AG10803 (cell line): ENCODE data around the gene VPS35L.

Experiments
- DNase-seq: peaks from one replicate; pipeline ENCODE4 v3.0.0; 2010; ENCODE audit warnings: low read depth
- H3K4me3 ChIP-seq: 2 replicates; pipeline ENCODE4 v1.5.1; 2011; ENCODE audit warnings: mild to moderate bottlenecking, low read length, control low read depth
- TF ChIP-seq, protein P1 (sequence below): conservative IDR thresholded peaks from 2 replicates; pipeline ENCODE4 v1.5.1; 2011; ENCODE audit warnings: mild to moderate bottlenecking, low read length, control low read depth, inconsistent platforms

VPS35L gene

GRCh38 chr16:19705146-19705501, 149.6 kb downstream of the VPS35L start:
- no peak overlapping the region for H3K4me3 ChIP-seq
- TF ChIP-seq, protein P1, sequence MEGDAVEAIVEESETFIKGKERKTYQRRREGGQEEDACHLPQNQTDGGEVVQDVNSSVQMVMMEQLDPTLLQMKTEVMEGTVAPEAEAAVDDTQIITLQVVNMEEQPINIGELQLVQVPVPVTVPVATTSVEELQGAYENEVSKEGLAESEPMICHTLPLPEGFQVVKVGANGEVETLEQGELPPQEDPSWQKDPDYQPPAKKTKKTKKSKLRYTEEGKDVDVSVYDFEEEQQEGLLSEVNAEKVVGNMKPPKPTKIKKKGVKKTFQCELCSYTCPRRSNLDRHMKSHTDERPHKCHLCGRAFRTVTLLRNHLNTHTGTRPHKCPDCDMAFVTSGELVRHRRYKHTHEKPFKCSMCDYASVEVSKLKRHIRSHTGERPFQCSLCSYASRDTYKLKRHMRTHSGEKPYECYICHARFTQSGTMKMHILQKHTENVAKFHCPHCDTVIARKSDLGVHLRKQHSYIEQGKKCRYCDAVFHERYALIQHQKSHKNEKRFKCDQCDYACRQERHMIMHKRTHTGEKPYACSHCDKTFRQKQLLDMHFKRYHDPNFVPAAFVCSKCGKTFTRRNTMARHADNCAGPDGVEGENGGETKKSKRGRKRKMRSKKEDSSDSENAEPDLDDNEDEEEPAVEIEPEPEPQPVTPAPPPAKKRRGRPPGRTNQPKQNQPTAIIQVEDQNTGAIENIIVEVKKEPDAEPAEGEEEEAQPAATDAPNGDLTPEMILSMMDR, result no peak
- no peak for DNase-seq

DNA sequence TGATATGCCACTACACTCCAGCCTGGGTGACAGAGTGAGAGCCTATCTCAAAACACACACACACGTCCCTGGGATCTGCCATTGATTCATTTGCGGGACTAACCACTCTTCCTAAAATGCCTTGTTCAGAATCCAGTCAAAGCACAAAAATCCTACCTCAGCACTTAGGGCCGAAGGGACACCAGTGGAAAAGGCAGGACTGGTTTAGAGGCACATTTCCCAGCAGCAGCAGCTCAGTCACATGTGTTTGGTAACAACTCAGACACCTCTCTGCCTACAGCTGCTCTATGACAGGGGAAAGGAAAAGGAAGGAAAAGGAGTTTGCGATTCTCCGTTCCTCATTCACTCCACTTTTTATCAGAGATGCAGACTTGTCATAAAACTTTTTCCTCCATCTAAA, 150.3 kb downstream of the VPS35L start:
- DNase-seq, result no peak
- TF ChIP-seq, protein P1, result no peak
- no peak overlapping the region for H3K4me3 ChIP-seq

GRCh38 chr16:19706846-19707245, 151.3 kb downstream of the VPS35L start:
- H3K4me3 ChIP-seq, result no peak overlapping the region
- TF ChIP-seq, protein P1, result no peak
- no peak for DNase-seq

- TF ChIP-seq, protein P1, result no peak
Observed at GRCh38 chr16:19707569-19708295, 152.2 kb downstream of the VPS35L start.

DNA sequence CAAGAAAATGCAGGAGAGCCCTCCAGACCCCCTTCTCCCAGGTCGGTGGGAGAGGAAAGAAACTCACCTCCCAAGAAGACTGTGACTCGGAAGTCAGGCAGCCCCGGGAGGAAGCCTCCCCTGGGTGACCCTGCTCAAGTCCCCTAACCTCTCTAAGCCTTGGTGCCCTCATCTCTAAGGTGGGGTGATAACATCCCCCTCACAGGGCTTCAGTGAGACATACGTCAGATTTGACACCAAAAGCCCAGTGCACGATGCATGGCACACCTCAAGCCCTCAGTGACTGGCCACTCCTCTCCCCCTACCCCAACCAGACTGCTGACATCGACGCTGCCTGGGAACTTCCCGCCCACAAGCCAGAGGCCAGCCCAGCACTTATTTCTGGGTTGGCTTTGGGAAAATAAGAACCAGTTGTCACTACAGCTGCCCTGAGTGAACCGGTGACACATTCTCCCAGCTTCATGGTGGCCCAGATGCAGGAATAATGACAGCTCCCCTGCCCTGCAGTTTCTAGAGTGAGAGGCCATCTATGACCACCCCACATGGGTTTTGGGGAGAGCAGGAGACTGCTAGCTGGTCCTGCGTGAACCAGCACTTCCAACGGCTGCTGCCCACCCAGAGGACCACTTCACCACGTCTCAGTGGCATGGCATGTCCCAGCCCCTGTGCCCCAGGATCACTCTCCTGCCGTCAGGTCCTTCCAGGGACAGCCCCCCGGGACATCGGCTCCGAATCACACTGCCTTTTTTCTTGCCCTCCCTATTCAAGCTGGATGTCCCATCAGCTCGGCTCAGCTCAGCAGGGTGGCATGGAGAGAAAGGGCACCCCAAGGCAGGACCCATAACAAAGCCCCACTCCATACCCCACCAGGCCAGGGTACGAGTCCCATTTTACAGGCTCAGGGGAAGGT, 153.0 kb downstream of the VPS35L start:
- H3K4me3 ChIP-seq, result no peak overlapping the region
- TF ChIP-seq, protein P1, result no peak
- no peak for DNase-seq

More at GRCh38 chr16:19707569-19708295, 152.2 kb downstream of the VPS35L start:
- H3K4me3 ChIP-seq, result no peak overlapping the region
- no peak for DNase-seq

GRCh38 chr16:19709381-19710136, 154.1 kb downstream of the VPS35L start:
- H3K4me3 ChIP-seq, result no peak overlapping the region
- DNase-seq, result no peak
- TF ChIP-seq, protein P1, result no peak
